ENCODE results near the gene POU2F1. TPM values are rescaled to one million over a fixed set of nuclear protein-coding genes. Genes with fewer than 3 reads are reported as not detected.
A peak's percentile ranks its signal among the peaks of the same experiment; 100 is the strongest.

The POU2F1 gene
- total and polyA plus RNA-seq, 4 experiments from 2014 or later: 5.7 to 22.9 (median 14.4) TPM

GRCh38 chr1:167325151-167325550 lies 104.5 kb downstream of the POU2F1 start:
- Histone ChIP-seq H3K27ac (ENCODE audit: low read depth, low read length) (no peak overlapping the region), H3K9me3 (ENCODE audit: control insufficient read depth in 1 of 2, low read length in 2 of 2) (peaks cover 0 to 36% of the 10 kb centered on the region in 2 donors), H3K4me1 (ENCODE audit: insufficient read depth, low read length) (peaks cover 4% of the 10 kb centered on the region), H3K27me3 (ENCODE audit: insufficient read depth, low read length) (no peaks in the 10 kb centered on the region), H3K36me3 (ENCODE audit: insufficient read depth, low read length) (no peaks in the 10 kb centered on the region), H3K4me3 (ENCODE audit: low read length in 2 of 2) (no peak overlapping the region)
- no peak overlapping the region for H3K4me3 Mint-ChIP-seq
- ChIA-PET POLR2A (ENCODE audit: partially characterized antibody) (no interaction called here), CTCF (ENCODE audit: partially characterized antibody) (no interaction called here)
- intact Hi-C loops (cut with micrococcal nuclease): no loop called here
- peaks cover 2 to 57% (median 49%) of the 10 kb centered on the region in 8 donors for H3K9me3 Mint-ChIP-seq
- DNase-seq: no peak
- H3K27ac Mint-ChIP-seq: no peak overlapping the region
- H3K4me1 Mint-ChIP-seq: peaks cover 0 to 18% (median 7%) of the 10 kb centered on the region in 4 donors
- no peaks in the 10 kb centered on the region for H3K27me3 Mint-ChIP-seq
- peaks cover 51 to 64% of the 10 kb centered on the region in 2 donors for H3K36me3 Mint-ChIP-seq

GRCh38 chr1:167328306-167328815 lies 107.7 kb downstream of the POU2F1 start:
- Histone ChIP-seq H3K4me3 (ENCODE audit: low read length in 2 of 2) (no peak overlapping the region), H3K4me1 (ENCODE audit: insufficient read depth, low read length) (peaks cover 11% of the 10 kb centered on the region), H3K27ac (ENCODE audit: low read depth, low read length) (no peak overlapping the region), H3K36me3 (ENCODE audit: insufficient read depth, low read length) (no peaks in the 10 kb centered on the region), H3K9me3 (ENCODE audit: control insufficient read depth in 1 of 2, low read length in 2 of 2) (peaks cover 0 to 12% of the 10 kb centered on the region in 2 donors), H3K27me3 (ENCODE audit: insufficient read depth, low read length) (no peaks in the 10 kb centered on the region)
- intact Hi-C loops (cut with micrococcal nuclease): no loop called here
- Mint-ChIP-seq H3K27me3 (no peaks in the 10 kb centered on the region), H3K36me3 (peaks cover 35 to 48% of the 10 kb centered on the region in 2 donors), H3K4me3 (no peak overlapping the region), H3K9me3 (peaks cover 0 to 26% (median 19%) of the 10 kb centered on the region in 8 donors), H3K27ac (no peak overlapping the region), H3K4me1 (peaks cover 12 to 32% (median 15%) of the 10 kb centered on the region in 4 donors)
- ChIA-PET CTCF (ENCODE audit: partially characterized antibody) (interaction anchor here (0.6 to 1.9 kb wide), 2 partner anchors 14 to 61 kb away, joined by 4 read pairs; no protein-coding TSS in a partner anchor), POLR2A (ENCODE audit: partially characterized antibody) (no interaction called here)
- DNase-seq: no peak

DNA sequence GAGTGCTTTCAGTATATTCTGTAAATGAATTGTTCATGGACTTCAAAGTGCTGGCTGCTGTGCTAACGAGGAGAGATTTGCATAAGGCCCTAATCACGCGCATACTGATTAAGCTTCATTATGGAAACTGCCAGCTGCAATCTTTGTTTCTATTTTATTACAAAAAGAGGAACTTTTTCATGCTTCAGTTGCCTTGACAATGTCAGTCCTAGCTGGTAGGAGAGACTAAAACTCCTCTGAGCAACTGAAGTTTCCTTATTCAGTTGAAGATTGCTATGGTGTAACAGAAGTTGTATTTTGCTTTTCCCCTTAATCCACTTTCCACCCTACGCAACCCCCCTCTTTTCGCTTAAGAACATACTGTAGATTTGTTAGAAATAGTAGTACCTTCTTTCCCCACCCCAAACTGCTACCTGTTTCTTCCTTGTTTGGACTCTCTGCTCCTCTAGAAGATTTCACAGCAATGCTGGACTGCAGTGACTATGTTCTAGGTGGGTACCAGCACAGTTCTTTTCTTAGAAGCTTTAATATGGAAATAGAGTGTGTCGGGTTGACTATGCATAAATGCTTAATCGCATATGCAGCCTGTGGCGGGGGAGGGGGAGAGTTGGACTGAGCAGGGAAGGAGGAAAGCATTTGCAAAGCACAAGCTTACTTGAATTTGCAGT lies 108.3 kb downstream of the POU2F1 start:
- Mint-ChIP-seq H3K4me1 (peaks cover 12 to 32% (median 16%) of the 10 kb centered on the region in 4 donors), H3K9me3 (peaks cover 0 to 20% (median 16%) of the 10 kb centered on the region in 8 donors), H3K27me3 (no peaks in the 10 kb centered on the region), H3K27ac (no peak overlapping the region), H3K36me3 (peaks cover 39 to 48% of the 10 kb centered on the region in 2 donors), H3K4me3 (no peak overlapping the region)
- DNase-seq: no peak
- no peak overlapping the region for H3K27ac ChIP-seq (ENCODE audit: low read depth, low read length)
- H3K36me3 ChIP-seq (ENCODE audit: insufficient read depth, low read length): no peaks in the 10 kb centered on the region
- no peak overlapping the region for H3K4me3 ChIP-seq (ENCODE audit: low read length in 2 of 2)
- CTCF ChIA-PET (ENCODE audit: partially characterized antibody): interaction anchor here (1.9 kb wide), 1 partner anchor 14 kb away, joined by 4 read pairs; no protein-coding TSS in a partner anchor
- intact Hi-C loops (cut with micrococcal nuclease): no loop called here
- POLR2A ChIA-PET (ENCODE audit: partially characterized antibody): interaction anchor here (0.5 kb wide), 1 partner anchor 52 kb away, joined by 3 read pairs; no protein-coding TSS in a partner anchor
- H3K27me3 ChIP-seq (ENCODE audit: insufficient read depth, low read length): no peaks in the 10 kb centered on the region
- H3K9me3 ChIP-seq (ENCODE audit: control insufficient read depth in 1 of 2, low read length in 2 of 2): peaks cover 0 to 9% of the 10 kb centered on the region in 2 donors
- peaks cover 11% of the 10 kb centered on the region for H3K4me1 ChIP-seq (ENCODE audit: insufficient read depth, low read length)

- H3K9me3 Mint-ChIP-seq: peaks cover 0 to 9% (median 6%) of the 10 kb centered on the region in 8 donors
- peak overlapping the region in 3 of 7 donors; percentile 2 to 31 (median 27) for H3K27ac Mint-ChIP-seq
- H3K9me3 ChIP-seq (ENCODE audit: control insufficient read depth in 1 of 2, low read length in 2 of 2): no peaks in the 10 kb centered on the region
- H3K4me3 ChIP-seq (ENCODE audit: low read length in 2 of 2): no peak overlapping the region
- H3K36me3 ChIP-seq (ENCODE audit: insufficient read depth, low read length): no peaks in the 10 kb centered on the region
- no peak overlapping the region for H3K4me3 Mint-ChIP-seq
- no peak overlapping the region for H3K27ac ChIP-seq (ENCODE audit: low read depth, low read length)
- no peaks in the 10 kb centered on the region for H3K27me3 ChIP-seq (ENCODE audit: insufficient read depth, low read length)
- ChIA-PET POLR2A (ENCODE audit: partially characterized antibody) (no interaction called here), CTCF (ENCODE audit: partially characterized antibody) (no interaction called here)
- H3K4me1 ChIP-seq (ENCODE audit: insufficient read depth, low read length): peaks cover 11% of the 10 kb centered on the region
- intact Hi-C loops (cut with micrococcal nuclease): no loop called here
- peaks cover 12 to 32% (median 16%) of the 10 kb centered on the region in 4 donors for H3K4me1 Mint-ChIP-seq
- no peak for DNase-seq
- H3K36me3 Mint-ChIP-seq: peaks cover 34 to 38% of the 10 kb centered on the region in 2 donors
- H3K27me3 Mint-ChIP-seq: no peaks in the 10 kb centered on the region
These were observed 110.1 kb downstream of the POU2F1 start for GRCh38 chr1:167330601-167331293.

- Mint-ChIP-seq H3K36me3 (peaks cover 31 to 34% of the 10 kb centered on the region in 2 donors), H3K9me3 (peaks cover 0 to 7% (median 5%) of the 10 kb centered on the region in 8 donors), H3K27me3 (no peaks in the 10 kb centered on the region), H3K4me1 (peaks cover 12 to 28% (median 15%) of the 10 kb centered on the region in 4 donors), H3K27ac (no peak overlapping the region), H3K4me3 (no peak overlapping the region)
- H3K27me3 ChIP-seq (ENCODE audit: insufficient read depth, low read length): no peaks in the 10 kb centered on the region
- H3K27ac ChIP-seq (ENCODE audit: low read depth, low read length): no peak overlapping the region
- intact Hi-C loops (cut with micrococcal nuclease): no loop called here
- no peaks in the 10 kb centered on the region for H3K9me3 ChIP-seq (ENCODE audit: control insufficient read depth in 1 of 2, low read length in 2 of 2)
- H3K4me1 ChIP-seq (ENCODE audit: insufficient read depth, low read length): peaks cover 11% of the 10 kb centered on the region
- POLR2A ChIA-PET (ENCODE audit: partially characterized antibody): no interaction called here
- CTCF ChIA-PET (ENCODE audit: partially characterized antibody): interaction anchor here (1.4 kb wide), 1 partner anchor 201 kb away, joined by 3 read pairs; no protein-coding TSS in a partner anchor
- no peak overlapping the region for H3K4me3 ChIP-seq (ENCODE audit: low read length in 2 of 2)
- no peak for DNase-seq
- H3K36me3 ChIP-seq (ENCODE audit: insufficient read depth, low read length): no peaks in the 10 kb centered on the region
These were observed 111.0 kb downstream of the POU2F1 start for GRCh38 chr1:167331650-167332049.

GRCh38 chr1:167332503-167332902 lies 111.8 kb downstream of the POU2F1 start:
- intact Hi-C loops (cut with micrococcal nuclease): no loop called here
- H3K27me3 ChIP-seq (ENCODE audit: insufficient read depth, low read length): no peaks in the 10 kb centered on the region
- peaks cover 11% of the 10 kb centered on the region for H3K4me1 ChIP-seq (ENCODE audit: insufficient read depth, low read length)
- Mint-ChIP-seq H3K4me1 (peaks cover 12 to 25% (median 14%) of the 10 kb centered on the region in 4 donors), H3K36me3 (peaks cover 31% of the 10 kb centered on the region in 2 donors), H3K27ac (no peak overlapping the region), H3K27me3 (no peaks in the 10 kb centered on the region), H3K9me3 (peaks cover 0 to 12% (median 7%) of the 10 kb centered on the region in 8 donors), H3K4me3 (no peak overlapping the region)
- DNase-seq: no peak
- no peak overlapping the region for H3K4me3 ChIP-seq (ENCODE audit: low read length in 2 of 2)
- no peaks in the 10 kb centered on the region for H3K9me3 ChIP-seq (ENCODE audit: control insufficient read depth in 1 of 2, low read length in 2 of 2)
- CTCF ChIA-PET (ENCODE audit: partially characterized antibody): interaction anchor here (0.8 to 1.4 kb wide), 2 partner anchors 10 to 201 kb away, joined by 3 read pairs; no protein-coding TSS in a partner anchor
- POLR2A ChIA-PET (ENCODE audit: partially characterized antibody): no interaction called here
- no peaks in the 10 kb centered on the region for H3K36me3 ChIP-seq (ENCODE audit: insufficient read depth, low read length)
- H3K27ac ChIP-seq (ENCODE audit: low read depth, low read length): no peak overlapping the region

DNA sequence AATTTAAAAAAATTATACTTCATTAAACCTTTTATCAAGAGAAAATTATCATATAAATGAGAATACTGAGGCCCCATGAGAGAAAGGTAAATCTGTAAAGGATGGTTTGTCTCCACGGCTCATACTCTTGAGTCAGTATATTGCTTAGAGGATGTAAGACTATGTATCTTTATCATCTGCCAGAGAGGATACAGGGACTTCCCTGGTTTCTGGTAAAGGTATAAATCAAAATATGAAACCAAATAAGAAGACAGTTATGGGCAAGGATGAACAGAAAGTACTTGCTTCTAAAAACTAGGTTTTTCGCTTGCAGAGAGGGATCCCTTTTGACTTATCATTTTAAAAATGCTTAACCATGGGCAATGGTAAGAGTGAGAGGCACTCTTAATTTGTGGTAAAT lies 112.4 kb downstream of the POU2F1 start:
- Histone ChIP-seq H3K36me3 (ENCODE audit: insufficient read depth, low read length) (no peaks in the 10 kb centered on the region), H3K9me3 (ENCODE audit: control insufficient read depth in 1 of 2, low read length in 2 of 2) (no peaks in the 10 kb centered on the region), H3K4me3 (ENCODE audit: low read length in 2 of 2) (no peak overlapping the region), H3K27me3 (ENCODE audit: insufficient read depth, low read length) (no peaks in the 10 kb centered on the region), H3K27ac (ENCODE audit: low read depth, low read length) (no peak overlapping the region), H3K4me1 (ENCODE audit: insufficient read depth, low read length) (peaks cover 11% of the 10 kb centered on the region)
- DNase-seq: no peak
- Mint-ChIP-seq H3K36me3 (peaks cover 35% of the 10 kb centered on the region in 2 donors), H3K27ac (no peak overlapping the region), H3K4me3 (no peak overlapping the region), H3K4me1 (peaks cover 12 to 24% (median 14%) of the 10 kb centered on the region in 4 donors), H3K27me3 (no peaks in the 10 kb centered on the region), H3K9me3 (peaks cover 0 to 15% (median 9%) of the 10 kb centered on the region in 8 donors)
- intact Hi-C loops (cut with micrococcal nuclease): no loop called here
- ChIA-PET CTCF (ENCODE audit: partially characterized antibody) (interaction anchor here (0.8 to 1.4 kb wide), 2 partner anchors 9 to 200 kb away, joined by 3 read pairs; no protein-coding TSS in a partner anchor), POLR2A (ENCODE audit: partially characterized antibody) (no interaction called here)

All from CD4-positive, alpha-beta memory T cell (primary cell).